Activated naive CD8-positive, alpha-beta T cell (primary cell): Measurements from ENCODE around the gene PTPRU.

Source experiments
- H3K27ac Mint-ChIP-seq: one replicate; pipeline ENCODE4 v1.8.0; 2021; ENCODE audit warnings: mixed read lengths
- H3K27me3 Mint-ChIP-seq: one replicate; pipeline ENCODE4 v1.8.0; 2021; ENCODE audit warnings: mixed read lengths
- H3K36me3 Mint-ChIP-seq: one replicate; pipeline ENCODE4 v1.8.0; 2021; ENCODE audit warnings: mixed read lengths
- H3K4me1 Mint-ChIP-seq: one replicate; pipeline ENCODE4 v1.8.0; 2021; ENCODE audit warnings: low read depth, mixed read lengths
- H3K4me3 Mint-ChIP-seq: one replicate; pipeline ENCODE4 v1.8.0; 2021; ENCODE audit warnings: mild to moderate bottlenecking, mixed read lengths
- H3K9me3 Mint-ChIP-seq: one replicate; pipeline ENCODE4 v1.8.0; 2021; ENCODE audit warnings: low read depth, mixed read lengths

Gene PTPRU

GRCh38 chr1:29317063-29317915 lies 81.0 kb downstream of the PTPRU start:
- no peaks in the 10 kb centered on the region for H3K27me3 Mint-ChIP-seq
- no peak overlapping the region for H3K27ac Mint-ChIP-seq
- no peaks in the 10 kb centered on the region for H3K9me3 Mint-ChIP-seq
- H3K4me1 Mint-ChIP-seq: no peaks in the 10 kb centered on the region
- no peak overlapping the region for H3K4me3 Mint-ChIP-seq
- no peaks in the 10 kb centered on the region for H3K36me3 Mint-ChIP-seq

DNA sequence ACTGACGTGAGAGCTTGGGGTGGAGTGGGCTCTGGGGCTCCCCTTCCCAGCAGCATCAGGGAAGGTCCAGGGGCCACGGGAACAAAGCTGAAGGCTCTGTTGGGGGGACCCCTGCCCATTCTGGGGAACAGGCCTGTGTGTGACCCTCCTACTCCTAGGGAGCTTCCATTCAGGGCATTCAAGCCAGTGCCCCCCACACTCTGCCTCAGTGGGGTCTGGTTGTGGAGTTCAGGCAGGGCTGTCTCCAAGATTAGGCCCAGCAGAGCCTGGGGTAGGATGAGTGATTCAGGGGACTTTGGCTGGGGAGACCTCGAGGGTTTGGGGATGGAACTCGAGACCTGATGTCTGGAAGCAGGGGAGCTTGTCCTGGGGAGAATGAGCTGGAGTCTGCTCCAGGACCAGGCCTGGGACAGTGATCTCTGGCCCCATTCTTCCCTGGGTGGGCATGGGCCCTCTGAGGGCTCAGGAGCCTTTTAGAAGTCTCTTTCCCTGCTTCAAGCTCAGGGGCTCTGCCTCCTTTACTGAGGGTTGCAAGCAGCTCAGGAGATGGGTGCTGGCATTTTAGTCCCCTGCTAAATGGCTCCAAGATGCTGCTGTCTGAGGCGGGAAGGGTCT lies 81.7 kb downstream of the PTPRU start:
- Mint-ChIP-seq H3K27ac (no peak overlapping the region), H3K36me3 (no peaks in the 10 kb centered on the region), H3K4me1 (no peaks in the 10 kb centered on the region), H3K27me3 (no peaks in the 10 kb centered on the region), H3K4me3 (no peak overlapping the region), H3K9me3 (no peaks in the 10 kb centered on the region)

DNA sequence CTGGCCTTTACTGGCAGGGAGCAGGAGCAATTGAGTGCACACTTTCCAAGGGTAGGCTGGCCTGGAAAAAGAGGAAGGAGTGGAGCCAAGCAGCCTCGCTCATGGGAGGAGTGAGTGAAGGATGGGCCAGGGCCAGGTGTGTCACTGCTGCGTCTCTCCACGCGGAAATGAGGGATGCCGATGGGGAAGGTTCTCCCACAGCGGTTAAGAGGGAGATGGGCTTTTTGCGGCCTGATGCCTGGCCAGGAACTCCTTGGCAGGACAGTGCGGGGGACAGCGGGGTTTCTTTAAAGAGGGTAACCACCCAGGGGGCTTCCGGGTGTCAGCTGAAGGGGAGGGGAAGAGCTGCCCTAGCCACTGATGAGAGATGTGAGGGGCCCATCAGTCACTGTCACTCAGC lies 82.4 kb downstream of the PTPRU start:
- Mint-ChIP-seq H3K27me3 (no peaks in the 10 kb centered on the region), H3K27ac (no peak overlapping the region), H3K4me3 (no peak overlapping the region), H3K36me3 (no peaks in the 10 kb centered on the region), H3K4me1 (no peaks in the 10 kb centered on the region), H3K9me3 (no peaks in the 10 kb centered on the region)

GRCh38 chr1:29319300-29320110 lies 83.2 kb downstream of the PTPRU start:
- no peaks in the 10 kb centered on the region for H3K9me3 Mint-ChIP-seq
- H3K27ac Mint-ChIP-seq: no peak overlapping the region
- no peaks in the 10 kb centered on the region for H3K36me3 Mint-ChIP-seq
- no peaks in the 10 kb centered on the region for H3K4me1 Mint-ChIP-seq
- no peaks in the 10 kb centered on the region for H3K27me3 Mint-ChIP-seq
- no peak overlapping the region for H3K4me3 Mint-ChIP-seq

DNA sequence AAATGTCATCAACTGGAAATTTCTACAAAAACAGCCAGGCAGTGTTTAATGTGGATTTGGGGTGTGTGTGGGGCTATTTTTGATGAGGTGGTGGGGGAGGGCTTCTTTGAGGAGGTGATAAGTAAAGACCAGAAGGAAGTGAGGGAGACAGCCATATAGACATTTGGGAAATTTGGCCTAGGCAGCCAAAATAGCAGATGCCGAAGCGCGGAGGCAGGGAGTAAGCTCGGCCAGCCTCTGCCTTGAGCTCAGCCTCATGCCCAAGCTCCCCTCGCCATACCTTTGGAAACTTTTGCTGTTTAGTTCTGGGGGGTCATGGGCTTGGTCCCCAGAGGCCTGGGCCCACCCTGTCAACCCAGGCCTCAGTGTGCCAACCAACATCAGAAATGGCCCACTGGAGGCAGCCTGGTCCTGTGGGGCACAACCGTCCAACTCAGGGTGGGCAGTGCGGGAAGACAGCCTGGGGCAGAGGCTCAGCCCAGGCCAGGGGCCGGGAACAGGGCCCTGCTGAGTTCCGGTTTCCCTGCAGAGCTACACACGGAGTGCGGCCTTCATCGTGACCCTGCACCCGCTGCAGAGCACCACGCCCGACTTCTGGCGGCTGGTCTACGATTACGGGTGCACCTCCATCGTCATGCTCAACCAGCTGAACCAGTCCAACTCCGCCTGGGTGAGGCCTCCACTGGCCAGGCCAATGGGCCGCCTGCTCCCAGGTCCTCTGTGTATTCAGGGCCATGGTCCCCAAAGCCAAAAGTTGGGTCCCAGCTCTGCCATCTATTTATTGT lies 84.0 kb downstream of the PTPRU start:
- no peaks in the 10 kb centered on the region for H3K36me3 Mint-ChIP-seq
- H3K27ac Mint-ChIP-seq: no peak overlapping the region
- no peak overlapping the region for H3K4me3 Mint-ChIP-seq
- H3K9me3 Mint-ChIP-seq: no peaks in the 10 kb centered on the region
- H3K4me1 Mint-ChIP-seq: no peaks in the 10 kb centered on the region
- H3K27me3 Mint-ChIP-seq: no peaks in the 10 kb centered on the region

DNA sequence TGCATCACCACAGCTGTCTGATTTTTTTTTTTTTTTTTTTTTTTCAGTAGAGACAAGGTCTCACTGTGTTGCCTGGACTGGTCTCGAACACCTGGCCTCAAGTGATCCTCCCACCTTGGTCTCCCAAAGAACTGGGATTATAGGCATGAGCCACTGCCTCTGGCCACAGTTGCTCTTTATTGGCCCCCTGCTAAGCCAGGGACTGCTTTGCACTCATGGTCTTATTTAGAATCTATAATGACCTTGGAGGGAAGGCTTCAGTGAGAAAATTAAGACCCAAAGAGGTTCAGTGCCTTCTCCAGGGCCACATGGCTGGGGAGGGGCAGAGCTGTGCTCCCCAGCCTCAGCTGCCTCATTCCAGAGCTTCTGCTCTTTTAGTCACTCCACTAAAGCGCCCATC lies 84.9 kb downstream of the PTPRU start:
- no peak overlapping the region for H3K27ac Mint-ChIP-seq
- no peaks in the 10 kb centered on the region for H3K27me3 Mint-ChIP-seq
- H3K4me1 Mint-ChIP-seq: no peaks in the 10 kb centered on the region
- no peak overlapping the region for H3K4me3 Mint-ChIP-seq
- no peaks in the 10 kb centered on the region for H3K9me3 Mint-ChIP-seq
- H3K36me3 Mint-ChIP-seq: no peaks in the 10 kb centered on the region

DNA sequence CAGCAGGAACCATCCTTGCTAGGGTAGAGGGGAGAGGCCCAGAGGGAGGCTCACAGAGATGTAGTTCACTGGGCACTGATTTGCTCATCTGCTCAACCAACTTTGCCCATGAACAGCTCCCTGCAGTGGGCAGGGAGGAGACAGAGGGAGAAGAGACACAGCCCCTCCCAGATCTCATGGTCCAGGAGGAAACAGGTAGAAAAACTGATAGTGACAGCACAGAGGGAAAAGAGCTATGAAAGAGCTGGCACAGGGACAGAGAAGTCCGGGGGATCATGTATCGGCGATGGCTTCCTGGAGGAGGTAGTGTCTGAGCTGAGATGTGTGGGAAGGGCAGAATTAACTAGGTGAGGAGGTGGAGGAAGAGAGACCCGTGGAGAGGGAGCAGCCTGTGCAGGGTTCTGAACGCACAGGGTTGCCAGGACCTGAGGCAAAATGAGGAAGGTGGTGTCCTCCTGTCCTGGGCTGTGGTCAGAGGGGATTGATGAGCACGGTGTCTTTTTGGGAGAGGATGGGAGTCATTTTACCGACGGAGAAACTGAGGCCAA lies 85.9 kb downstream of the PTPRU start:
- no peaks in the 10 kb centered on the region for H3K27me3 Mint-ChIP-seq
- H3K4me1 Mint-ChIP-seq: no peaks in the 10 kb centered on the region
- no peak overlapping the region for H3K4me3 Mint-ChIP-seq
- no peaks in the 10 kb centered on the region for H3K9me3 Mint-ChIP-seq
- H3K27ac Mint-ChIP-seq: no peak overlapping the region
- H3K36me3 Mint-ChIP-seq: no peaks in the 10 kb centered on the region

DNA sequence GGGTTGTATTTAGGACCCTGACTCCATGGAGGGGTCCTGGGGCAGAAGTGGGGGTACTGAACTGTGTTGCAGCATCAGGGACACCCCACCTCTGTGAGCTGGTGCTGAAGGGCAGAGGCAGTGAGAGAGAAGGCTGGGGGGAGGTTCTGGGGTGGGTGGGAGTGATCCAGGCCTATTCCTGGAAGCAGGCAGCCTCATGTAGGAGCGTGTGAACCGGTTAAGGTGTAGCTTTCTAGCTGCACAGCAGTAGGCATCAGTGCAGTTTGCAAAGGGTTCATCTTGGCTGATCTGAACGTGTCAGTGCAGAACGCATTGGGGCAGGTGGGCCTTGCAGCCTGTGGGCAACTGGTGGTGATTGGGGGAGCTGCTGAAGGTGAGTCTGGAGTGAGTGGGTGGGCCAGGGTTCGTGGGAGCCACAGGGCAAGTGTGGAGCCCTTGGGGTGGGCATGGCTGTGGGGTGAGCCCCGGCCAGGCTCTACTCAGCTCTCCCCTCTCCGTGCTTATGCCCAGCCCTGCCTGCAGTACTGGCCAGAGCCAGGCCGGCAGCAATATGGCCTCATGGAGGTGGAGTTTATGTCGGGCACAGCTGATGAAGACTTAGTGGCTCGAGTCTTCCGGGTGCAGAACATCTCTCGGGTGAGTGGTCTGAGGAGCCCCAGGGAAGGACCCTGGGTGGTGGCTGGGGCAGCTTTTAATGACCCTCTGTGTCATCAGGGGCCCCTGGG lies 86.7 kb downstream of the PTPRU start:
- no peaks in the 10 kb centered on the region for H3K36me3 Mint-ChIP-seq
- no peak overlapping the region for H3K27ac Mint-ChIP-seq
- no peaks in the 10 kb centered on the region for H3K9me3 Mint-ChIP-seq
- no peaks in the 10 kb centered on the region for H3K4me1 Mint-ChIP-seq
- no peak overlapping the region for H3K4me3 Mint-ChIP-seq
- no peaks in the 10 kb centered on the region for H3K27me3 Mint-ChIP-seq

GRCh38 chr1:29323636-29324035 lies 87.3 kb downstream of the PTPRU start:
- H3K4me3 Mint-ChIP-seq: no peak overlapping the region
- no peaks in the 10 kb centered on the region for H3K9me3 Mint-ChIP-seq
- H3K4me1 Mint-ChIP-seq: no peaks in the 10 kb centered on the region
- no peaks in the 10 kb centered on the region for H3K27me3 Mint-ChIP-seq
- H3K36me3 Mint-ChIP-seq: no peaks in the 10 kb centered on the region
- H3K27ac Mint-ChIP-seq: no peak overlapping the region

DNA sequence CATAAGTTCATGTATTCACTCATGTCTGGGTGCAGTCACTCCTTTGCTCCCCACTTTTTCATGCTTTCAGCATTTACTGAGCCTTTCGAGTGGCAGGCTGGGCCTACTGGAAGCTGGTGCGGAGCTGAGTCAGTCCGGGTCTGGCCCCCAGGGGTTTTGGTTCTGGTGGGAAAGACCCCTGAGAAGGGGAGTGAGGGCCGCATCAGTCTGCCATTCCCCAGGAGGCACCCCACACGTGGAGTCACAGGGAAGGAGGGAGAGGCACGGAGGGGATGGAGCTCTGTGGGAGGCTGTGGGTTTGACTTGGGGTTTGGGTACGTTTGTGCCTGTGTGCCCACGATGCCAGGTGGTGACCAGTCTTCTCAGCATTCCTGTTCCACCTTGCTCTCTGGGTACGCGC lies 87.9 kb downstream of the PTPRU start:
- Mint-ChIP-seq H3K36me3 (no peaks in the 10 kb centered on the region), H3K27me3 (no peaks in the 10 kb centered on the region)

DNA sequence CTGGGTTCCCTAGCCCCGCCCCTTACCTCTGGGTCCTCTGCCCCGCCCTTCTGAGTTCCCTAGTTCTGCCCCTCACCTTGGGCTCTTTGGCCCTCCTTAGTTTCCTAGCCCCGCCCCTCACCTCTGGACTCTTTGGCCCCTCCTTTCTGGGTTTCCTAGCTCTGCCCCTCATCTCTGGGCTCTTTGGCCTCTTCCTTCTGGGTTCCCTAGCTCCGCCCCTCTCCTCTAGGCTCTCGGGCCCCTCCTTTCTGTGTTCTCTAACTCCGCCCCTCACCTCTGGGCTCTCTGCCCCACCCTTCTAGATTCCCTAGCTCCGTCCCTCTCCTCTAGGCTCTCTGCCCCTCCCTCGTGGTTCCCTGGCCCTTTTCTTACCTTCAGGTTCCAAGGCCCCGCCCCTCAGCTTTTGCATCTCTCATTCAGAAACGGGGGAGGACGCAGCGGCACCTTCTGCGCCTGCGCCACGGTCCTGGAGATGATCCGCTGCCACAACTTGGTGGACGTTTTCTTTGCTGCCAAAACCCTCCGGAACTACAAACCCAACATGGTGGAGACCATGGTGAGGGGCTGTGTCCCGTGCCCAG lies 88.5 kb downstream of the PTPRU start:
- no peaks in the 10 kb centered on the region for H3K4me1 Mint-ChIP-seq
- no peak overlapping the region for H3K27ac Mint-ChIP-seq
- no peak overlapping the region for H3K4me3 Mint-ChIP-seq
- no peaks in the 10 kb centered on the region for H3K36me3 Mint-ChIP-seq
- H3K9me3 Mint-ChIP-seq: no peaks in the 10 kb centered on the region
- peaks cover under 1% of the 10 kb centered on the region for H3K27me3 Mint-ChIP-seq

More for the DNA sequence above, 87.9 kb downstream of the PTPRU start:
- Mint-ChIP-seq H3K4me3 (no peak overlapping the region), H3K27ac (no peak overlapping the region), H3K4me1 (no peaks in the 10 kb centered on the region), H3K9me3 (no peaks in the 10 kb centered on the region)

GRCh38 chr1:29325675-29326074 lies 89.4 kb downstream of the PTPRU start:
- no peaks in the 10 kb centered on the region for H3K4me1 Mint-ChIP-seq

DNA sequence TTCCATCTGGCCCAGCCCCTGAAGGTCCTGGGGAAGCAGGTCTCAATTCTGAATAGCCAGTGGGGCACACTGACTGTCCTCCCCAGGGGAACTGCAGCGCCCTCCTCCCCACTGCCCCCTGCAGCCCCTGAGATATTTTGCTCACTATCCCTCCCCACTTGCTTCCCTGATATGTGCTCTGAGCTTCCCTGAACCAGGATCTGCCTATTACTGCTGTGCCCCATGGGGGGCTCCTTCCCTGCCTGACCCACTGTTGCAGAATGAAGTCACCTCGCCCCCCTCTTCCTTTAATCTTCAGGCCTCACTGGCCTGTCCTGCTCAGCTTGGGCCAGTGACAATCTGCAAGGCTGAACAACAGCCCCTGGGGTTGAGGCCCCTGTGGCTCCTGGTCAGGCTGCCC lies 89.8 kb downstream of the PTPRU start:
- no peak overlapping the region for H3K27ac Mint-ChIP-seq
- H3K27me3 Mint-ChIP-seq: peaks cover 1% of the 10 kb centered on the region
- no peaks in the 10 kb centered on the region for H3K4me1 Mint-ChIP-seq
- no peaks in the 10 kb centered on the region for H3K36me3 Mint-ChIP-seq
- H3K9me3 Mint-ChIP-seq: no peaks in the 10 kb centered on the region
- no peak overlapping the region for H3K4me3 Mint-ChIP-seq

More at GRCh38 chr1:29325675-29326074, 89.4 kb downstream of the PTPRU start:
- Mint-ChIP-seq H3K4me3 (no peak overlapping the region), H3K27me3 (peaks cover 1% of the 10 kb centered on the region), H3K27ac (no peak overlapping the region), H3K36me3 (no peaks in the 10 kb centered on the region), H3K9me3 (no peaks in the 10 kb centered on the region)
